ENCODE data around the gene GAB2. TPM values are rescaled to one million over a fixed set of nuclear protein-coding genes. Genes with fewer than 3 reads are reported as not detected.

The GAB2 gene
- total RNA-seq, 1 donor from 2014 or later: 10.9 TPM

DNA sequence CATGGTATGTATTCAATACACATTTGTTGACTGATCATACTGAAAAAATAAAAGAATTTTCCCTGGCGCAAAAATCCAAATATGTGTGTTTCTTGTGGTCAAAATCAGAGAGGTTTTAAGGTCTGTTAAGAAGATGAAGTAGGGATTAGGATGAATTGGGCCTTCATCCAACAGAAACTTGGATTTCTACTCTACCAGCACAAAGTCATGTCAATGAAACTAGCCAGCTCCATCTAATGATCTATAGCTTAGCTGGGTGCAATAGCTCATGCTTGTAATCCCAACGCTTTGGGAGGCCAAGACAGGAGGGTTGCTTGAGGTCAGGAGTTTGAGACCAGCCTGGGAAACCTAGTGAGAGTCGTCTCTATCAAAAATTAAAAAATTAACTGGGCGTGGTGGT, 163.4 kb downstream of the GAB2 start:
- Mint-ChIP-seq H3K36me3 (ENCODE audit: low read depth) (peaks cover 3% of the 10 kb centered on the region), H3K4me3 (ENCODE audit: unreplicated experiment) (no peak overlapping the region), H3K27me3 (ENCODE audit: low read depth) (no peaks in the 10 kb centered on the region), H3K9me3 (ENCODE audit: low read depth) (no peaks in the 10 kb centered on the region), H3K4me1 (ENCODE audit: low read depth) (peaks cover 17% of the 10 kb centered on the region), H3K27ac (ENCODE audit: unreplicated experiment) (no peak overlapping the region)
- no peak for DNase-seq (ENCODE audit: low spot score)
- no peak for TF ChIP-seq CTCF (IDR thresholded peaks at IDR 0.05)

DNA sequence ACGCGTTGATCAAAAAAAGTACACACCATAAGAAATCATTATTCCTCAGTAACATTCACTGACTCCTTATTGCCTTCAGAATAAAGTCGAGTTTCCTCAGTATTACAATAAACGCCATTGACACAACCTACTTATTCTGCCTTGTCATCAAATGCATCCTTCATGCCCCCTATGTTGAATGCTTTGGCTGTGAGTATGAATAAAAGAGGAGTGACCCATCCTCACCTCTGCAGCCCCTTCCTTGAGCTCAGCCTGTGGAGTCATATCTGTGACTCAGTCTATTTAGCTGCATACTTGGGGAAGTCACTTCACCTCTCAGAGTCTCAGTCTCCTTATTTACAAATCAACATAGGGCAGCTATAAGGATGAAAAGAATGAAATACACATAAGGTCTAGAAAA, 163.8 kb downstream of the GAB2 start:
- Mint-ChIP-seq H3K9me3 (ENCODE audit: low read depth) (no peaks in the 10 kb centered on the region), H3K27ac (ENCODE audit: unreplicated experiment) (no peak overlapping the region), H3K27me3 (ENCODE audit: low read depth) (no peaks in the 10 kb centered on the region), H3K4me1 (ENCODE audit: low read depth) (peaks cover 17% of the 10 kb centered on the region), H3K4me3 (ENCODE audit: unreplicated experiment) (no peak overlapping the region), H3K36me3 (ENCODE audit: low read depth) (peaks cover 3% of the 10 kb centered on the region)
- DNase-seq (ENCODE audit: low spot score): no peak
- TF ChIP-seq CTCF (IDR thresholded peaks at IDR 0.05): no peak

DNA sequence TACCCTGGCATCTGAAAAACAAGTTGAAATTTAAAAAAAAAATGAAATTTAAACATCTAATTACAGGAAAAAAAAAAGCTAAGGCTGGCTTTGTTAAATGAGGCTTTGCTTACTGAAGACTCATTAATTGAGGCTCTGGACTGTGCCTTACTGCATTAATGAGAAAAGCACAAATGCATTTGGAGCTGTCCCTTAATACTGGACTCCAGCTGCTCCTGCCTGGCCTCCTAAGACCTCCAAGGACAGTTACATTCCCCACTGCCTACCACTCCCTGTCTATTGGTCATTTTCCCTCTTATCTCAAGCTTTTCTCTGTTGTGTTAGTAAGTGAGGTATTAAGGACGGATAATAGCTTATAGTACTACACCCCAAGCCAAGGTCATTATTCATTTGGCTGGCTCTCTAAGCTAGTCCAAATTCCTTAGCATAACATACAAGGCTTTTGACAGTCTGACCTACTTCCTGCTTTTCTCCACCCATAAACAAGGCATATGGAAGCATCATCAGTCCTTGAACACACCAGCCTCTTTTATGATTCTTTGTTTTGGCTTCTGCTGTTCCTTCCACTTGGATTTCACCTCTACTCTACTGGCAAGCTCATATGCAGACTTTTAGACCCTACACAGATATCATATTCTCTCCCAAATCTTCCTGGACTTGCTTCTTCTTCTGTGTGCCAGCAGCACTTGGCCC, 166.4 kb downstream of the GAB2 start:
- Mint-ChIP-seq H3K27ac (ENCODE audit: unreplicated experiment) (no peak overlapping the region), H3K4me1 (ENCODE audit: low read depth) (peaks cover 7% of the 10 kb centered on the region), H3K9me3 (ENCODE audit: low read depth) (peaks cover under 1% of the 10 kb centered on the region), H3K36me3 (ENCODE audit: low read depth) (peaks cover 12% of the 10 kb centered on the region), H3K4me3 (ENCODE audit: unreplicated experiment) (no peak overlapping the region), H3K27me3 (ENCODE audit: low read depth) (no peaks in the 10 kb centered on the region)
- DNase-seq (ENCODE audit: low spot score): no peak
- TF ChIP-seq CTCF (IDR thresholded peaks at IDR 0.05): no peak

- peaks cover 7% of the 10 kb centered on the region for H3K4me1 Mint-ChIP-seq (ENCODE audit: low read depth)
- H3K4me3 Mint-ChIP-seq (ENCODE audit: unreplicated experiment): no peak overlapping the region
Measured at GRCh38 chr11:78250099-78250498, 167.5 kb downstream of the GAB2 start.

DNA sequence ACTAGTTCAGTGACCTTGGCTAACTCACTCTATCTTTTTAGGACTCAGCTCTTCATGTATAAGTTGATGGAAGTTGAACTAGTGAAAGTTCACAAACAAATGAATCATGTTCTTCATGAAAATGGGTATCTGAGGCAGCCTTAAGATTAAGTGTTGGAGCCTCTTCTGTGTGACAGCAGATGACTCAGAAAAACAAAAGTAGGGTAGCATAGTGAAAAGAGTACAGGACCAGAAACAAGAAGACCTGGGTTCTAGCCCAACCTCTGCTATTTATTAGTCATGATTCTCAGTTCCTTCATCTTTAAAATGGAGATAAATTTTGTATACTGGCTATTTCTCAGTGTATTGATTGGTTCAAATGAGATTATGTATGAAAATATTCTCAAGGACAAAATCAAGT, 168.7 kb downstream of the GAB2 start:
- no peak for TF ChIP-seq CTCF (IDR thresholded peaks at IDR 0.05)
- H3K27ac Mint-ChIP-seq (ENCODE audit: unreplicated experiment): no peak overlapping the region
- peaks cover 6% of the 10 kb centered on the region for H3K9me3 Mint-ChIP-seq (ENCODE audit: low read depth)
- H3K4me3 Mint-ChIP-seq (ENCODE audit: unreplicated experiment): no peak overlapping the region
- DNase-seq (ENCODE audit: low spot score): no peak
- H3K36me3 Mint-ChIP-seq (ENCODE audit: low read depth): peaks cover 13% of the 10 kb centered on the region
- no peaks in the 10 kb centered on the region for H3K27me3 Mint-ChIP-seq (ENCODE audit: low read depth)
- H3K4me1 Mint-ChIP-seq (ENCODE audit: low read depth): peaks cover 7% of the 10 kb centered on the region

More at GRCh38 chr11:78250099-78250498, 167.5 kb downstream of the GAB2 start:
- no peaks in the 10 kb centered on the region for H3K27me3 Mint-ChIP-seq (ENCODE audit: low read depth)
- peaks cover 13% of the 10 kb centered on the region for H3K36me3 Mint-ChIP-seq (ENCODE audit: low read depth)
- H3K27ac Mint-ChIP-seq (ENCODE audit: unreplicated experiment): no peak overlapping the region
- TF ChIP-seq CTCF (IDR thresholded peaks at IDR 0.05): no peak
- no peak for DNase-seq (ENCODE audit: low spot score)
- H3K9me3 Mint-ChIP-seq (ENCODE audit: low read depth): peaks cover 3% of the 10 kb centered on the region

Measured in chondrocyte (in vitro differentiated cells).